Stimulated activated CD4-positive, alpha-beta T cell treated with anti-CD3 and anti-CD28 coated beads, TNF-alpha, amount 100 ng/mL, for 48 hours (primary cell): ENCODE results near the gene MRPS12.

ENCODE experiments used
- DNase-seq, 3 donors: peaks; one replicate each; pipeline ENCODE4 v3.0.0-alpha.2; 2020; ENCODE audit warnings: low read depth in 3 of 3

The MRPS12 gene

DNA sequence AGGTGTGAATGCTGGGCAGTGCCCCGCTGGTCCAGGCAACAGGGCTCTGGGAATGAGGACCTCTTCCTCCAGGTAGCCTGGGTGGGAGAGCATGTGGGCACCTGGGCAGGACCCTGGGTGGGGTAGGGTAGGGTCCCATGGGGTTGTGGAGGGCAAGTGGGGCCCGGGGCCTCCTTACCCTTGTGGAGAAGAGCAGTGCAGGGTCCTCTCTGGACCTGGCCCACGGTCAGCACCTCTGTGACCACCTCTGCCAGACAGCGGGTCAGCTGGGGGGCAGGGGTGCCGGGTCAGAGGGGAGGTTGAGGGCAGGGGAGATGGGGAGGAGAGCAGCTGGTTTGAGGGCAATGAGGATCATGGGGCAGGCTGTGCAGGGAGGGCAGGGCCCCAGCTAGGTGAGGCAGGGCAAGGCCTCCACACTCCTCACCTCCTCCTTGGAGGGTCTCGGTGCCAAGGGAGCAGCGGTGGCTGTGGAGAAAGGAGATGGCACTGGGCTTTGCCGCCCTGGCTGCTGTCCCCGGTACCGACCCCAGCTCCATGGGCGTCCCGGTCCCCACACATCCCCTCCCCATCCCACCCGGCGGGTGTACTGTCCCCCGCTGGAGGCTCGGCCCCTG, 19.2 kb upstream of the MRPS12 start:
- no peak for DNase-seq

DNA sequence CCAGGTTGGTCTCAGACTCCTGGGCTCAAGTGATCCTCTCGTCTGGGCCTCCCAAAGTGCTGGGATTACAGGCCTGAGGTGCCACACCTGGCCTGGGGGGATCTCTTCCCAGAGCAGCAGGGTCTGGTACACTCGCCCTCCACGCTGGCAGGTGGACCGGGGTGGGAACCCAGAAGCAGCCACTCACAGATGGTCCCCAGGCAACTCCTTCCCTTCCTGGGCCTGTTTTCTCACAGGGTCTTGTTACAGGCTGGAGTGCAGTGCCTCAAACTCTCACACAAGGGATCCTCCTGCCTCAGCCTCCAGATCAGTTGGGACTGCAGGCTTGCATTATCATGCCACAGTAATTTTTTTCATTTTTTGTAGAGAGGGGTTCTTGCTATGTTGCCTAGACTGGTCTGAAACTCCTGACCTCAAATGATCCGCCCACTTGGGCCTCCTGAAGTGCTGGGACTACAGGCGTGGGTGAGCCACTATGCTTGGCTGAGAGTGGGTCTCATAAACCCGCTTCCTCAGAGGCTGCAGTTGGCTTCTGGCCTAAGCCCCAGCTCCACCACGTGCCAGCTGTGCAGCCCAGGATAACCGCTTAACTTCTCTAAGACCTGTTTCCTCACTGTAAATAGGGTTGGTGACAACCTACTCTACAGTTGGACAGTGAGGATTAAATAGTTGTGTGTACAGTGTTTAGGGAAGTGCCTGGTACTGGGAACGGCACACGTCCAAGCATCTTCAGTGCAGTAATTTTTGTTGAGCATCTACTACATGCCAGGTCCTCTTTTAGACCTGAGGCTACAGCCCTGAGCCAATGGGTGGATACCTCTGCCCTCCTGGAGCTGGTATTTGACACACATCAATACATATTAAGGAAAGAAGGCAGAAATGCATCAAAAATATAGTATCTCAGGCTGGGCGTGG, 17.9 kb upstream of the MRPS12 start:
- no peak for DNase-seq

DNA sequence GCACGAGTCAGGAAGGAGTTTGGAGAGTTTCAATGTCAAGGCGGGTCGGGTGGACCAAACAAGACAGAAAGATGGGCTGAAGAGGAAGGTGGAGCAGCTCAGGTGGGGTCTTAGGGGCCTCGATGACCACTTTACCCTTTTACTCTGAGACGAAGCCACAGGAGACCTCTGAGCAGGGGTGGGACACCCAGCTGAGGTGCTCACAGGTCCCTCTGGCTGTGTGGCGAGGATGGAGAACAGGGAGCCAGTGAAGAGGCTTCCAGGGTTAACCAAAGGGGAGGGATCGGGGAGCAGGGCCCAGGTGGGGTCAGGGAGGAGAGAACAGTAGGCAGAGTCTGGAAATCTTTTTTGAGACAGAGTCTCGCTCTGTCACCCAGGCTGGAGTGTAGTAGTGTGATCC, 16.8 kb upstream of the MRPS12 start:
- no peak for DNase-seq

DNA sequence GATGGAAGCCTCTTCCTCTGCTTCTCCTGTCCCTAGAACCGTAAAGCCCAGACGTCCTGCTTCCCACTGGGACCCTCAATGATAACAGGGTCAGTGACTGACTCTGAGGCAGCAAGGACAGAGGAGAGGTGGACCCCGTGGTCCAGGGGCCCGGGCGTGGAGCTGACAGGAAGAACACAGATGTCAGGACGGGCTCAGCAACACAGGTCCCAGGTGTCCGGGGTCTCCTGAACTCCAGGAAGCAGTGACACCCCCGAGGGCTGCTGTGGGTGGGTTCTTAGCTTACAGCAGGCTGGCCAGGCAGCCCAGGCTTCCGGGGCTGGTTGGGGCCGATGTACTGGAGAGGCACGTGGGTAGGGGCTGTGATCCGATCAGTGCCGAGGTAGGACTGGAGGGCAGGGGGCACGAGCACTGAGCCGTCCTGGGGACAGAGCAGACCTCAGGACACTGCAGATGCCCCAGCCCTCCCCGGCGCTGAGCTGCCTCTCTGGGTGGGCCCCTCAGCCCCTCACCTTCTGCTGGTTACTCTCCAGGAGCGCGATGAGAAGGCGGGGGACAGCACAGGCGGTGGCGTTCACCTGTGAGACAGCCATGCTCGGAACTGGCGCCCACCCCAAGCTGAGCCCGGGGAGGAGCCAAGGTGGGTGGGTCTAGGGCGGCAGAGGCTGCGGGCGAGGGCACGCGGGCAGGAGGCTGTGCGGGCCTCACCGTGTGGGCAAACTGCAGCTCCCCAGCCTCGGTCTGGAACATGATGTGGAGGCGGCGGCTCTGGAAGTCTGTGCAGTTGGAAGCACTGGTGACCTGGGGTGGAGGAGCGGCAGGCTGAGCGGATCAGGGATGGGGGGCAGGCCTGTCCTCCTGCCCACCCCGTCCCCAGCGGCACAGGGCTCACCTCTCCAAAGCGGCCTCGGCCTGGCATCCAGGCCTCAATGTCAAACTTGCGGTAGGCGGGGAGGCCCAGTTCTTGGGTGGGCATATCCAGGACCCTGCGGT, 15.1 kb upstream of the MRPS12 start:
- no peak for DNase-seq

DNA sequence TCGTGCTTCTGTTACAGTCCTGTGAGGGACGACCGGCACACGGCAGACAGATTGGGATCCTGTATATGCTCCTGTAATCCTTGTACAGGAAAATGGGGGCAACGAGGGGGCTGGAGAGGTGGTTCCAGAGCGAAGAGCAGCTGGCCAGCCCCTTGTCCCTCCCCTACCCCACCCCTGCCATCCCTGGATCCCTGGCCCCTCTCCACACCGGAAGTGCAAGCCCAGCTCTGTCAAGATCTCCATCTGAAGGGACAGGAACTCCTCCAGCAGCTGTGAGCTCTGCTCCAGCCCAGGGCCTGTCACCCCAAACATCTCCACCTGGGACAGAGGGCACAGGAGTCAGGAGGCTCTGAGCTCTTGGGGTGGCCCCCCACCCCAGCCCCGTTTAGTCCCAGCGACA, 13.2 kb upstream of the MRPS12 start:
- DNase-seq, result no peak

DNA sequence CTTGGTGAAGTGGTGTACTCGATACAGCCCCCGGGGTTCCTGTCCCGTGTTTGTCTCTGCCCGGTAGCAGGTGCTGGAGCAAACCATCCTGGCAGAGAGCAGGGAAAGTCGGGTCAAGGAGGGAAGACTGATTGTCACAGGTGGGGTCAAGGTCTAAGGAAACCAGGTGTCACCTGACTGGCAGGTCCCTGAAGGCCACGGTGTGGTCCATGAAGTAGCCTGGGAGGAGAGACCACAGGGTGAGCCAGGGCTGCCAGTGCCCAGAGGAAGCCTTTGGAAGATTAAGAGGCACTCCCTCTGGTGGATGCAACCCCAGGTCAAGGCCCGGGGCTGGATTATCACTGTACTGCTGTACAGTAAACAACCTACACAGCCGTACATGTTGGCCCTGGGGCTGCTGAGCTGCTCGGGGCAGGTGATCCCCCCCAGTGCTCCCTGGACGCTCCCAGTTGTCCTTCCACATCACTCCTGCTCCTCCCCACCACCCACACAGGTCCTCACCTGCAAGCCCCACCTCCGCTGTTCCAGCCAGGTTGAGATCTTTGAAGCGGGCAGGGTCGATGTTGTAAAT, 12.7 kb upstream of the MRPS12 start:
- no peak for DNase-seq

DNA sequence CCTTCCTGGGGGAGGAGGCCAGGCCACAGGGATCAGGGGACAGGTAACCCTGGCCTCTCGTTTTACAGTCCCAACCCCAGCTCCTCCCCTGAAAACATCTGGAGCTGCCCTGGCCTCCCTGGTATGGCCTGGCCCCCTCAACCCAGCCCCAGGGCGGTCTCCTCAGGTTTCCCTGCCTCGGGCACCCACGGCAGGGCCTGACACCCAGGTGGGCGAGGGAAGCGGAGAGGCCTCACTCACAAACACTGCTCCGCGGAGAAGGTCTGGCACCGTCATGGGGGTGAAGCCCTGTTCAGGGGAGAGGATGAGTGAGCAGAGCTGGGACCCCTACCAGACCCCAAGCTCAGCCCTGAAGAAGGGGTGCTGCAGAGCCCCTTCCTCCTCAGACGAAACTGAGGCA, 12.2 kb upstream of the MRPS12 start:
- no peak for DNase-seq

DNA sequence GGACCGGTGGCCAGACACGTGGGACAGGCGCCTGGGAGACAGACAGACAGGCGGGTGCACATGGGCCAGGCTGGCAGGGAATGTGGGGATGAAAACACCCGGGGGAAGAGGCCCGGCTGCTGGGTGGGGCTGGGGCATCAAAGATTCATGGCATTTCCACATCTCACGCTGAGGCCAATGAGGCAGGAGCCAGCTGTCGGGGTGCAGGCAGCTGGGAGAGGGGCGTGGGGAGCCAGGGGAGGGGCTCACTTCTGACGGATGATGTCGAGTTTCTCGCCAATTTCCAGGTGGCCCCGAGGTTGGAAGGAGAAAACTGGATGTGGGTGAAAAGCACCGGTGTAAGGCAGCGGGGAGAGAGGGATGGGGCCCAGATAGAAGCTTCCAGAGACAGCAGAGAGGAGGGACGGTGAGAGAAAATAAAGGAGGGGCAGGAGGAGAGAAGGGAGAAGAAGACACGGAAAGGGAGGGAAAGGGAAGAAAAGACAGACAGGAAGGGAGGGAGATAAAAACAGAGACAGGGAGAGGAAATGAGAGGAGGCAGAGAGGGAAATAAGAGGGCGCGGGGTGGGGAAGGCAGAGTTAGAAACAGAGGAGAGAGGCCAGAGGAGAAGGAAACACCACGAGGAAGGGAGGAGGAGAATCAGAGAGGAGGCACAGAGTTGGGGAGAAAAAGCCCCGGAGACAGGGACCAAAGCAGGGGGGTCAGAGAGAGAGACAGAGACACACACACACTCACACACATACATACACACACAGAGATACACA, 10.7 kb upstream of the MRPS12 start:
- no peak for DNase-seq

DNA sequence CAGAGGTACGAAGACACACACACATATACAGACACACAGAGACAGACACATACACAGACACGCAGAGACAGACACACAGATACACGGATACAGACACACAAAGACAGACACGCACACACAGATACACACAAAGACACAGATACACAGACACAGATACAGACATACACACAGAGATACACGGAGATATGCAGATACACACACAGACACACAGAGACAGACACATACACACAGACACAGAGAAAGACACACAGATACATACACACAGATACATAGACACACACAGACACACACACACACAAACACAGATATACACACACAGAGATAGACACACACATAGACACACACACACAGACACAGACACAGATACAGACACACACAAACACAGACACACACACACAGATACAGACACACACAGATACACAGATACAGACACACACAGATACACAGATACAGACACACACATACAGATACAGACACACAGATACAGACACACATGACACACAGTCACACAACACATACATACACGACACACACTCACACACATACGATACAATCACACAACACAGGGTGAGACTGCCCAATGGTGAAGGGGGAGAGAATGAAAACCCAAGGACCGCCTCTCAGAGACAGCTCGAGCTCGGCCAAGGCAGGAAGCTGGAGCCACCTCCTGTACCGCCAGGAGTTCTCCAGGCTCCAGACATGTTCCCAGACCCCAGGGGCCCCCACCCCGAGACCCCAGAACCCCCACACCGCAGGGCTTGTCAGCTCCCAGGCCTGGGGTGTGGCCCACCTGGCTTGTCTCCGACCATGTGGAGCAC, 9.9 kb upstream of the MRPS12 start:
- no peak for DNase-seq

DNA sequence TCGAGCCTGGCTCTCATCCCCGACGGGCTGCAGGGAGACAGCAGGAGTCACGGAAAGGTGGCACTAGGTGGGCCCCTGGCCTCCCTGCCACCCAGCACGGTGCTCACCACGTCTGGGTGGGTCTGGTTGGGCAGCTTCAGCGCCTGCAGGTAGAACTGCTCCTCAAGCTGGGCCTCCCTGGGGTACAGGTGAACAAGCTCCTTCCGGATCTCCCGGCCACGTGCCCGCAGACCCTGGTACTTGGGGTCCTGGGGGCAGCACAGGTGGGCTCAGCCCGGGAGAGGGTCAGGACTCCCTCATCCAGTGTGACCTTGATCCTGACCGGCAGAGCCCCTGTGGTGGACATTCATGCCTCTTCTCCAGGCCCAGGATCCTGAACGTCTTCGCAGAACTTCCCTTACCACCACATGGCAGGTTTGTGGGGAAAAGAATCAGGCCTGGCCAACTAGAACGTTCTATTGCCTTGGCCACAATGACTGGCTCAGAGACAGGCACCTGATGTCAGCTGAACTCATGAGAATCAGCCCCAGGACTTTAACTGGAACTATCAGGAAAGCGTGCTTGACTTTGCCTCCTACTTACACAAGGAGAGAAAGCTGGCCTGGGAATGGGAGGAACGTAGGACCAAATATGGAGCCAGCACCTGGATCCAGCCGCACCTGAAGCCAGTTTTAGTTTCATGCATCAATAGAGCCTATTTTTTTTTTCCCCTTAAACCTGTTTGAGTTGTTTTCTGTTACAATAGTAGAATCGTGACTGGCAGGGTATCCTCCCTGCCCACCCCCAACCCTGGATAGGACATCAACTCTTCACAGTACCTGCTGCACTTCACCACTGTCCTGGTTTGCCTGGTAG, 9.1 kb upstream of the MRPS12 start:
- no peak for DNase-seq

DNA sequence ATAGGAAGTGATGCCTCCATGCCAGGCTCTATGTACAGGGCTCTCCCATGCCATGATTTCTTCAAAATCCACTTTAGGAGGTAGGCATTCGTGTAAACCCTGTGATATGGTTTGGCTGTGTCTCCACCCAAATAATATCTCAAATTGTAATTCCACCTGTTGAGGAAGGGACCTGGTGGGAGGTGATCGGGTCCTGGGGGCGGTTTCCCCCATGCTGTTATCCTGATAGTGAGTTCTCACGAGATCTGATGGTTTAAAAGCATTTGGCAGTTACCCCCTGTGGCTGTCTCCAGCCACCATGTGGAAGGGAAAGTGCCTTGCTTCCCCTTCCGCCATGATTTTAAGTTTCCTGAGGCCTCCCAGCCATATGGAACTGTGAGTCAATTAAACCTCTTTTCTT, 8.3 kb upstream of the MRPS12 start:
- DNase-seq, result no peak

DNA sequence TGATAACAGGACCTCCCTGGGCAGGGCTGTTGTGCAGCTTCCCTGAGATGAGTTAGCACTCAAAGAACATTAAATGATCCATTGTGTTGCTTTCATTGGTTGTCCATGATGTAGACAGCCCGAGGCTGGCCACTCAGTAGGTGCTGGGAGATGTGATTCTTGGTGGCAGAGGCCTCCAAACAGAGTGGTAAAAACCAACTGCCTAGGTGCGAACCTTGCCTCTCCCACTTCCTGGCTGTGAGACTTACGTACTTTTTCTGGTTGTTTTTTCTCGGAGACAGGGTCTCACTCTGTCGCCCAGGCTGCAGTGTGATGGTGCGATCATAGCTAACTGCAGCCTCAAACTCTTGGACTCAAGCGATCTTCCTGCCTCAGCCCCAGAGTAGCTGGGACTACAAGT, 6.4 kb upstream of the MRPS12 start:
- DNase-seq, result no peak

DNA sequence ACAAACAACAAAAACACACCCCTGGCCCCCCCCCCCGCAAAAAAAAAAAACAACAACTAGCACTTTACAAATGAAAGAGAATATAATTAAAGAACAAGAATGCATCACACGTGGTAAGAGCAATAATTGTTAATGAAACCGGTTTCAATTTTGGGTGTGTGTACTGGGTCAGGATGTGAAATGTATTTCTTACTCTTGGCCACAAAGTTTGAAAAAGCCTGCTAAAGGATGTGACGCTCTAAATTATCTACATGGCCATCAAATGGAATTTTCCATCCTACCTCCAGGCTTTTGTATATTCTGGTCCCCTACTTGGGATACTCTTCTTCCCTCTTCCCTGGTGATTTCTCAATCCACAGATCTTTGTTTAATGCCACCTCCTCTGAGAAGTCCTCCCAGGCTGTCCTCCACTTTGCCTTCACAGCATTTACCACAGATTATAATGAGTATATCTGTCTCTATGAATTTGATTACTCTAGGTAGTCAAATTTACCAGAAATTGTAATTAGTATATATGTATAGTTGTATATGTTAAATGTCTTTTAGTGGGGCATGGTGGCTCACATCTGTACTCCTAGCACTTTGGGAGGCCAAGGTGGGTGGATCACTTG, 2.2 kb upstream of the MRPS12 start:
- no peak for DNase-seq

DNA sequence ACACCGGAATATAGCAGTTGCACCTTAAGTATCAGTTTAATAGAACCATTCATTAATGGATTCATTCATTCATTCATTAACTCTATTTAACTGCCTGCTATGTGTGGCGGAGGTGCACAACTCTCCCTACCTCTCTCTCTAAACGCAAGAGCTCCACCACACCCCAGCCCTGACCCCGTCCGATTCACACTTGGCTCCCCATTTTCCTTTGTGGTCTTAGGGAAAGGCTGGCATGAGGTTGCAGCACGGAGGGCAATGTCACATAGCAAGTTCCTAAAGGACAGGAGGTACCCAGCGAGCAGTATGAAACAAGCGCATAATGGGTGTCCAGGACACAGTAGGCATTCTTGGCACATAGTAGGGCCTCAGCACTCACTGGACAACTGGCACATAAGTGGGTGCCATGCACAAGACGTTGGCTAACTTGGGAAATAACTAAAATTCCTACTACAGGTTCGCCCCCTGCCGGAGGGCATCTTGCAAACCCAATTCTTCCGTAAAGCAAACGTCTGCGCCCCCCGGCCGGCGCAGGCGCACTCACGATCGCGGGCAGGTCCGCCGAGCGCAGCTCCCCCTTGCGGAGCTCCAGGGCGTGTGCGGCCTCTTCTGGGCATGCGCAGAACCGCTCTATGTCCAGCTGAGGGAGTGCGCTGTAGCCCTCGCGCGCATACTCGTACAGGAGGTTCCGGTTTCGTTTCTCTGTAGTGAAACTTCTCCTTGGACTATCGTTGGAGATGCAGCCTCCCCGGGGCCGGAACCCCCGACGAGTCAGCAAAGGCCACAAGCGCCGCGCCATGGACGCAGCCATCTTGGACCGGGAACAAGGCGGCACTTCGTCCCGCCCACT, 592 bp upstream of the MRPS12 start, which contains the start of gene SARS2:
Gene SARS2, minus strand, starts transcription at position 835 of the 847 bp plus-strand sequence. Its CDS starts 27 bp downstream, at position 808.
- peak; percentile 81 to 84 (median 82) for DNase-seq

DNA sequence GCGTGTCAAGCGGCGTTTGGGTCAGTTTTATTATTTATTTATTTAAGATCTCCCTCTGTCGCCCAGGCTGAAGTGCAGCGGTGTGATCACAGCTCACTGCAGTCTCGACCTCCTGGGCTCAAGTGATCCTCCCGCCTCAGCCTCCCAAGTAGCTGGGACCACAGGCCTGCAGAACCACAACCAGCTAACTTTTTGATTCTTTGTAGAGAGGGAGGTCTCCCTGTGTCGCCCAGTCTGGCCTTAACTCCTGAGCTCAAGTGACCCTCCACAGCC, 713 bp downstream of the MRPS12 start:
- DNase-seq, result no peak

DNA sequence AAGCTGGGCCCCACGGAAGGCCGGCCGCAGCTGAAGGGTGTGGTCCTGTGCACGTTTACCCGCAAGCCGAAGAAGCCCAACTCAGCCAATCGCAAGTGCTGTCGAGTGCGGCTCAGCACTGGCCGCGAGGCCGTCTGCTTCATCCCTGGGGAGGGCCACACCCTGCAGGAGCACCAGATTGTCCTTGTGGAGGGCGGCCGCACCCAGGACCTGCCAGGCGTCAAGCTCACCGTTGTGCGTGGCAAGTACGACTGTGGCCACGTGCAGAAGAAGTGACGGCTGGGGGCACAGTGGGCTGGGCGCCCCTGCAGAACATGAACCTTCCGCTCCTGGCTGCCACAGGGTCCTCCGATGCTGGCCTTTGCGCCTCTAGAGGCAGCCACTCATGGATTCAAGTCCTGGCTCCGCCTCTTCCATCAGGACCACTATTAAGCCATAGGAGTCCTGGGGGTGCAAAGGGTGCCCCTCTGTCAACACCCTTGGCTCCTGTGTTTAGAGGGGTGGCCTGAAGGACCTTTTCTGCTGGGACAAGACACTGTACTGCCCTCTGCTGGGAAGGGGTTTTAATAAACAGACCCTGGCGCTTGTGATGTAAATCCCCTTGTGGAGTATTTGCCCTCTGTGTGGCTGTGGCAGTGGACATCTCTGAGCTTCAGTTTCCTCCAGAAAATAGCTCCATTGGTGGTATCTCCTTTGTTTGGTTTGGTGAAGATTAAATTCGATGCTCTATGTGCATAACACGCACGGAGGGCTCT, 1.9 kb downstream of the MRPS12 start:
- DNase-seq, result peak in 2 of 3 donors; percentile 17 to 28

DNA sequence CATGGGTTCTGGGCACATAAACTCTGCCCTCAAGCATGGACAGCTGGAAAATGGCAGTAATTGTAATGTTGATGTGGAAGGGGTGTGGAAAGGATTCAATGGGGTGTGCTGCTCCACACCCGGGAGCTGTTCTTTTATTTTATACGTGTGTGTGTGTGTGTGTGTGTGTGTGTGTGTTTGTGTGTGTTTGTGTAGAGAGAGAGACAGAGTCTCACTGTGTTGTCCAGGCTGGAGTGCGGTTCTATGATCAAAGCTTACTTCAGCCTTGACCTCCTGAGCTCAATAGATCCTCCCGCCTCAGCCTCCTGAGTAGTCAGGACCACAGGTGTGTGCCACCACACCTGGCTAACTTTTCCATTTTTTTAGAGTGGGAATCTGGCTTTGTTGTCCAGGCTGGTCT, 2.8 kb downstream of the MRPS12 start:
- DNase-seq, result no peak
